ENCODE measurements around the gene FZD8. TPM values are rescaled to one million over a fixed set of nuclear protein-coding genes. Genes with fewer than 3 reads are reported as not detected.

Gene FZD8, protein sequence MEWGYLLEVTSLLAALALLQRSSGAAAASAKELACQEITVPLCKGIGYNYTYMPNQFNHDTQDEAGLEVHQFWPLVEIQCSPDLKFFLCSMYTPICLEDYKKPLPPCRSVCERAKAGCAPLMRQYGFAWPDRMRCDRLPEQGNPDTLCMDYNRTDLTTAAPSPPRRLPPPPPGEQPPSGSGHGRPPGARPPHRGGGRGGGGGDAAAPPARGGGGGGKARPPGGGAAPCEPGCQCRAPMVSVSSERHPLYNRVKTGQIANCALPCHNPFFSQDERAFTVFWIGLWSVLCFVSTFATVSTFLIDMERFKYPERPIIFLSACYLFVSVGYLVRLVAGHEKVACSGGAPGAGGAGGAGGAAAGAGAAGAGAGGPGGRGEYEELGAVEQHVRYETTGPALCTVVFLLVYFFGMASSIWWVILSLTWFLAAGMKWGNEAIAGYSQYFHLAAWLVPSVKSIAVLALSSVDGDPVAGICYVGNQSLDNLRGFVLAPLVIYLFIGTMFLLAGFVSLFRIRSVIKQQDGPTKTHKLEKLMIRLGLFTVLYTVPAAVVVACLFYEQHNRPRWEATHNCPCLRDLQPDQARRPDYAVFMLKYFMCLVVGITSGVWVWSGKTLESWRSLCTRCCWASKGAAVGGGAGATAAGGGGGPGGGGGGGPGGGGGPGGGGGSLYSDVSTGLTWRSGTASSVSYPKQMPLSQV
- 7.9 and 8.7 TPM in 2 replicates for total RNA-seq (2014; rRNA removed; shearing (Covaris generic))
- polyA plus RNA-seq (2016; fragmentation: Nextera tagmentation; extraction: Ambion mirVana) = 0.47 and 0.99 TPM in 2 replicates
- long read RNA-seq = 0 reads

DNA sequence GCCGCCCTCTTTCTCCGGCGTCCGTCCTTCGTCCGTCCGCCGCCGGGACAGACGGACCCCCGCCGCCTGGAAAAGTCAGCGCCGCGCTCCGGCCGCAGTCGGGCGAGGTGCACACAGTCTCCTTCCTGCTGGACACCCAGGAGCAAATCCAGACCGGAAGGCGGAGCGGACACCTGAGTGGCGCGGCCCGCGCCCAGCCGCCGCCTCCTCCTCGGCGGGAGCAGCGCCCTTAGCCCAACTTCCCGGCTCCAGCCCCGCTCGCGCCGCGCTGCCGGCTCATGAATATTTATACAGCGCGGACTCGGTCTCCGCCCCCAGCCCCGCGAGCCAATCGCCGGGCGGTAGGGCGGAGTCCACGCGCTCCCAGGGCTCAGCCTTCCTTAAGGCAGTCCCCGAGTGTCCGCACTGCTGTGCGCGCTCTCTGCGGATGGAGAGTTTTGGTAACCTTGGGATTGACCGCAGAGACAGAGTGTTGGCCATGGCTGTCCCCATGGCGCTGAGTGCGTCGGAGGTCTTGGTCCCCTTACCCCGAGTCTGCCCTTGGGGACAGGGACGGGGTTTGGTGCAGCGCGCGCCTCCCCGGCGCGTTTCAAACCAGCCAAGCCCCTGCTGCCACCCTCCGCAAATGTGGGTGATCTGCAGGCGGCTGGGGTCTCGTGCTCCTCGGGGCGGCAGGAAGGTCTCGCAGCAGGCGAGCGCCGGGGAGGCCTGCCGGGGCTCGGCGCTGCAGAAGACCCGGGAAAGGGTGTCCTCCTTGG is at the start of gene FZD8:
Gene FZD8, minus strand, starts transcription at position 262 of the 758 bp plus-strand sequence. CDS start 867 bp downstream, outside the sequence.
- peaks cover 39% of the 10 kb centered on the region for H3K27me3 Mint-ChIP-seq (ENCODE audit: insufficient read depth, low read depth, poor library complexity)
- Histone ChIP-seq H3K27ac (ENCODE audit: low read depth) (no peak within 1 kb of the TSS), H3K27me3 (ENCODE audit: insufficient read depth) (peaks cover 54% of the 10 kb centered on the region), H3K4me1 (ENCODE audit: insufficient read depth) (peaks cover 12% of the 10 kb centered on the region), H3K9me2 (ENCODE audit: insufficient read depth) (no peaks in the 10 kb centered on the region; the same call in 1 of the 2 replicates), H2AFZ (peak within 1 kb of the TSS; percentile 87), H3K4me2 (peak within 1 kb of the TSS; percentile 96), H4K20me1 (replicated peaks; ENCODE audit: insufficient read depth) (no peaks in the 10 kb centered on the region), H3K36me3 (ENCODE audit: insufficient read depth) (no peaks in the 10 kb centered on the region), H3K79me2 (replicated peaks; ENCODE audit: insufficient read depth) (no peaks in the 10 kb centered on the region), H3F3A (replicated peaks; ENCODE audit: low read depth) (0 out of 2 replicates have a peak, but pooled peaks cover 16% of the 10 kb centered on the region), H3K4me3 (peak within 1 kb of the TSS; percentile 71)
- H3K36me3 Mint-ChIP-seq (ENCODE audit: low read depth) = peaks cover 4% of the 10 kb centered on the region; the same call in 2 of the 3 replicates
- TF ChIP-seq, protein P1, sequence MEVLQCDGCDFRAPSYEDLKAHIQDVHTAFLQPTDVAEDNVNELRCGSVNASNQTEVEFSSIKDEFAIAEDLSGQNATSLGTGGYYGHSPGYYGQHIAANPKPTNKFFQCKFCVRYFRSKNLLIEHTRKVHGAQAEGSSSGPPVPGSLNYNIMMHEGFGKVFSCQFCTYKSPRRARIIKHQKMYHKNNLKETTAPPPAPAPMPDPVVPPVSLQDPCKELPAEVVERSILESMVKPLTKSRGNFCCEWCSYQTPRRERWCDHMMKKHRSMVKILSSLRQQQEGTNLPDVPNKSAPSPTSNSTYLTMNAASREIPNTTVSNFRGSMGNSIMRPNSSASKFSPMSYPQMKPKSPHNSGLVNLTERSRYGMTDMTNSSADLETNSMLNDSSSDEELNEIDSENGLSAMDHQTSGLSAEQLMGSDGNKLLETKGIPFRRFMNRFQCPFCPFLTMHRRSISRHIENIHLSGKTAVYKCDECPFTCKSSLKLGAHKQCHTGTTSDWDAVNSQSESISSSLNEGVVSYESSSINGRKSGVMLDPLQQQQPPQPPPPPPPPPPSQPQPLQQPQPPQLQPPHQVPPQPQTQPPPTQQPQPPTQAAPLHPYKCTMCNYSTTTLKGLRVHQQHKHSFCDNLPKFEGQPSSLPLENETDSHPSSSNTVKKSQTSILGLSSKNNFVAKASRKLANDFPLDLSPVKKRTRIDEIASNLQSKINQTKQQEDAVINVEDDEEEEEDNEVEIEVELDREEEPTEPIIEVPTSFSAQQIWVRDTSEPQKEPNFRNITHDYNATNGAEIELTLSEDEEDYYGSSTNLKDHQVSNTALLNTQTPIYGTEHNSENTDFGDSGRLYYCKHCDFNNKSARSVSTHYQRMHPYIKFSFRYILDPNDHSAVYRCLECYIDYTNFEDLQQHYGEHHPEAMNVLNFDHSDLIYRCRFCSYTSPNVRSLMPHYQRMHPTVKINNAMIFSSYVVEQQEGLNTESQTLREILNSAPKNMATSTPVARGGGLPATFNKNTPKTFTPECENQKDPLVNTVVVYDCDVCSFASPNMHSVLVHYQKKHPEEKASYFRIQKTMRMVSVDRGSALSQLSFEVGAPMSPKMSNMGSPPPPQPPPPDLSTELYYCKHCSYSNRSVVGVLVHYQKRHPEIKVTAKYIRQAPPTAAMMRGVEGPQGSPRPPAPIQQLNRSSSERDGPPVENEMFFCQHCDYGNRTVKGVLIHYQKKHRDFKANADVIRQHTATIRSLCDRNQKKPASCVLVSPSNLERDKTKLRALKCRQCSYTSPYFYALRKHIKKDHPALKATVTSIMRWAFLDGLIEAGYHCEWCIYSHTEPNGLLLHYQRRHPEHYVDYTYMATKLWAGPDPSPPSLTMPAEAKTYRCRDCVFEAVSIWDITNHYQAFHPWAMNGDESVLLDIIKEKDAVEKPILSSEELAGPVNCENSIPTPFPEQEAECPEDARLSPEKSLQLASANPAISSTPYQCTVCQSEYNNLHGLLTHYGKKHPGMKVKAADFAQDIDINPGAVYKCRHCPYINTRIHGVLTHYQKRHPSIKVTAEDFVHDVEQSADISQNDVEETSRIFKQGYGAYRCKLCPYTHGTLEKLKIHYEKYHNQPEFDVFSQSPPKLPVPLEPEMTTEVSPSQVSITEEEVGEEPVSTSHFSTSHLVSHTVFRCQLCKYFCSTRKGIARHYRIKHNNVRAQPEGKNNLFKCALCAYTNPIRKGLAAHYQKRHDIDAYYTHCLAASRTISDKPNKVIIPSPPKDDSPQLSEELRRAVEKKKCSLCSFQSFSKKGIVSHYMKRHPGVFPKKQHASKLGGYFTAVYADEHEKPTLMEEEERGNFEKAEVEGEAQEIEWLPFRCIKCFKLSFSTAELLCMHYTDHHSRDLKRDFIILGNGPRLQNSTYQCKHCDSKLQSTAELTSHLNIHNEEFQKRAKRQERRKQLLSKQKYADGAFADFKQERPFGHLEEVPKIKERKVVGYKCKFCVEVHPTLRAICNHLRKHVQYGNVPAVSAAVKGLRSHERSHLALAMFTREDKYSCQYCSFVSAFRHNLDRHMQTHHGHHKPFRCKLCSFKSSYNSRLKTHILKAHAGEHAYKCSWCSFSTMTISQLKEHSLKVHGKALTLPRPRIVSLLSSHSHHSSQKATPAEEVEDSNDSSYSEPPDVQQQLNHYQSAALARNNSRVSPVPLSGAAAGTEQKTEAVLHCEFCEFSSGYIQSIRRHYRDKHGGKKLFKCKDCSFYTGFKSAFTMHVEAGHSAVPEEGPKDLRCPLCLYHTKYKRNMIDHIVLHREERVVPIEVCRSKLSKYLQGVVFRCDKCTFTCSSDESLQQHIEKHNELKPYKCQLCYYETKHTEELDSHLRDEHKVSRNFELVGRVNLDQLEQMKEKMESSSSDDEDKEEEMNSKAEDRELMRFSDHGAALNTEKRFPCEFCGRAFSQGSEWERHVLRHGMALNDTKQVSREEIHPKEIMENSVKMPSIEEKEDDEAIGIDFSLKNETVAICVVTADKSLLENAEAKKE (CRISPR knock-in tag; IDR thresholded peaks at IDR 0.05) = no peak
- TF ChIP-seq NANOG (IDR thresholded peaks at IDR 0.05; ENCODE audit: borderline replicate concordance) (no peak), POLR2AphosphoS5 (IDR thresholded peaks at IDR 0.05; ENCODE audit: low read depth) (peak; percentile 88), ZNF331 (CRISPR knock-in tag; IDR thresholded peaks at IDR 0.05; ENCODE audit: low read depth) (no peak), EZH2phosphoT487 (IDR thresholded peaks at IDR 0.05; ENCODE audit: unreplicated experiment) (no peak), EZH2 (IDR thresholded peaks at IDR 0.05; ENCODE audit: low read depth, unreplicated experiment) (no peak), CREB1 (CRISPR knock-in tag; IDR thresholded peaks at IDR 0.05; ENCODE audit: low read depth) (no peak)
- TF ChIP-seq, protein P2, sequence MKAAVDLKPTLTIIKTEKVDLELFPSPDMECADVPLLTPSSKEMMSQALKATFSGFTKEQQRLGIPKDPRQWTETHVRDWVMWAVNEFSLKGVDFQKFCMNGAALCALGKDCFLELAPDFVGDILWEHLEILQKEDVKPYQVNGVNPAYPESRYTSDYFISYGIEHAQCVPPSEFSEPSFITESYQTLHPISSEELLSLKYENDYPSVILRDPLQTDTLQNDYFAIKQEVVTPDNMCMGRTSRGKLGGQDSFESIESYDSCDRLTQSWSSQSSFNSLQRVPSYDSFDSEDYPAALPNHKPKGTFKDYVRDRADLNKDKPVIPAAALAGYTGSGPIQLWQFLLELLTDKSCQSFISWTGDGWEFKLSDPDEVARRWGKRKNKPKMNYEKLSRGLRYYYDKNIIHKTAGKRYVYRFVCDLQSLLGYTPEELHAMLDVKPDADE (IDR thresholded peaks at IDR 0.05) = 0 out of 2 replicates have a peak, but pooled peaks have one; percentile 29
- TF ChIP-seq, protein P3, sequence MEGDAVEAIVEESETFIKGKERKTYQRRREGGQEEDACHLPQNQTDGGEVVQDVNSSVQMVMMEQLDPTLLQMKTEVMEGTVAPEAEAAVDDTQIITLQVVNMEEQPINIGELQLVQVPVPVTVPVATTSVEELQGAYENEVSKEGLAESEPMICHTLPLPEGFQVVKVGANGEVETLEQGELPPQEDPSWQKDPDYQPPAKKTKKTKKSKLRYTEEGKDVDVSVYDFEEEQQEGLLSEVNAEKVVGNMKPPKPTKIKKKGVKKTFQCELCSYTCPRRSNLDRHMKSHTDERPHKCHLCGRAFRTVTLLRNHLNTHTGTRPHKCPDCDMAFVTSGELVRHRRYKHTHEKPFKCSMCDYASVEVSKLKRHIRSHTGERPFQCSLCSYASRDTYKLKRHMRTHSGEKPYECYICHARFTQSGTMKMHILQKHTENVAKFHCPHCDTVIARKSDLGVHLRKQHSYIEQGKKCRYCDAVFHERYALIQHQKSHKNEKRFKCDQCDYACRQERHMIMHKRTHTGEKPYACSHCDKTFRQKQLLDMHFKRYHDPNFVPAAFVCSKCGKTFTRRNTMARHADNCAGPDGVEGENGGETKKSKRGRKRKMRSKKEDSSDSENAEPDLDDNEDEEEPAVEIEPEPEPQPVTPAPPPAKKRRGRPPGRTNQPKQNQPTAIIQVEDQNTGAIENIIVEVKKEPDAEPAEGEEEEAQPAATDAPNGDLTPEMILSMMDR (conservative IDR thresholded peaks at IDR 0.05; ENCODE audit: low read depth in 2 of 2) = peak in 1 of 2 experiments; percentile 20; a peak in 2 of 4 replicates
- TF ChIP-seq, protein P4, sequence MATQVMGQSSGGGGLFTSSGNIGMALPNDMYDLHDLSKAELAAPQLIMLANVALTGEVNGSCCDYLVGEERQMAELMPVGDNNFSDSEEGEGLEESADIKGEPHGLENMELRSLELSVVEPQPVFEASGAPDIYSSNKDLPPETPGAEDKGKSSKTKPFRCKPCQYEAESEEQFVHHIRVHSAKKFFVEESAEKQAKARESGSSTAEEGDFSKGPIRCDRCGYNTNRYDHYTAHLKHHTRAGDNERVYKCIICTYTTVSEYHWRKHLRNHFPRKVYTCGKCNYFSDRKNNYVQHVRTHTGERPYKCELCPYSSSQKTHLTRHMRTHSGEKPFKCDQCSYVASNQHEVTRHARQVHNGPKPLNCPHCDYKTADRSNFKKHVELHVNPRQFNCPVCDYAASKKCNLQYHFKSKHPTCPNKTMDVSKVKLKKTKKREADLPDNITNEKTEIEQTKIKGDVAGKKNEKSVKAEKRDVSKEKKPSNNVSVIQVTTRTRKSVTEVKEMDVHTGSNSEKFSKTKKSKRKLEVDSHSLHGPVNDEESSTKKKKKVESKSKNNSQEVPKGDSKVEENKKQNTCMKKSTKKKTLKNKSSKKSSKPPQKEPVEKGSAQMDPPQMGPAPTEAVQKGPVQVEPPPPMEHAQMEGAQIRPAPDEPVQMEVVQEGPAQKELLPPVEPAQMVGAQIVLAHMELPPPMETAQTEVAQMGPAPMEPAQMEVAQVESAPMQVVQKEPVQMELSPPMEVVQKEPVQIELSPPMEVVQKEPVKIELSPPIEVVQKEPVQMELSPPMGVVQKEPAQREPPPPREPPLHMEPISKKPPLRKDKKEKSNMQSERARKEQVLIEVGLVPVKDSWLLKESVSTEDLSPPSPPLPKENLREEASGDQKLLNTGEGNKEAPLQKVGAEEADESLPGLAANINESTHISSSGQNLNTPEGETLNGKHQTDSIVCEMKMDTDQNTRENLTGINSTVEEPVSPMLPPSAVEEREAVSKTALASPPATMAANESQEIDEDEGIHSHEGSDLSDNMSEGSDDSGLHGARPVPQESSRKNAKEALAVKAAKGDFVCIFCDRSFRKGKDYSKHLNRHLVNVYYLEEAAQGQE (IDR thresholded peaks at IDR 0.05; ENCODE audit: unreplicated experiment) = no peak
- H3K4me1 Mint-ChIP-seq = peaks cover 26% of the 10 kb centered on the region
- DNase-seq (ENCODE audit: low spot score) = peak; percentile 96
- no peak within 1 kb of the TSS for H3K27ac Mint-ChIP-seq
- peak; percentile 71 for ATAC-seq
- peak within 1 kb of the TSS; percentile 74 for H3K4me3 Mint-ChIP-seq
- peaks cover 4% of the 10 kb centered on the region for H3K9me3 Mint-ChIP-seq

Measured in GM23338 (cell line).